HG03460 (cell line): ENCODE results near the gene VEGFB.

Experiments
- ATAC-seq: cut with Tn5 transposase; IDR thresholded peaks from one replicate; pipeline ENCODE4 v1.9.1; 2021; ENCODE audit not compliant: unreplicated experiment

The VEGFB gene, protein sequence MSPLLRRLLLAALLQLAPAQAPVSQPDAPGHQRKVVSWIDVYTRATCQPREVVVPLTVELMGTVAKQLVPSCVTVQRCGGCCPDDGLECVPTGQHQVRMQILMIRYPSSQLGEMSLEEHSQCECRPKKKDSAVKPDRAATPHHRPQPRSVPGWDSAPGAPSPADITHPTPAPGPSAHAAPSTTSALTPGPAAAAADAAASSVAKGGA

GRCh38 chr11:64233913-64234586, at the start of gene VEGFB:
VEGFB (plus strand) TSS chr11:64234584; CDS start chr11:64234834, 250 bp downstream.
- no peak for ATAC-seq

GRCh38 chr11:64185175-64185692, 49.1 kb upstream of the VEGFB start:
- ATAC-seq, result peak; percentile 22

- peak; percentile 79 for ATAC-seq
Observed at GRCh38 chr11:64185693-64186491, 48.5 kb upstream of the VEGFB start, which contains the start of gene STIP1. STIP1 (plus strand) TSS chr11:64186171; CDS start chr11:64186262, 91 bp downstream.

- ATAC-seq, result peak; percentile 0
Observed at GRCh38 chr11:64186492-64187165, 47.8 kb upstream of the VEGFB start.

GRCh38 chr11:64192434-64192833, 42.0 kb upstream of the VEGFB start:
- ATAC-seq, result no peak

DNA sequence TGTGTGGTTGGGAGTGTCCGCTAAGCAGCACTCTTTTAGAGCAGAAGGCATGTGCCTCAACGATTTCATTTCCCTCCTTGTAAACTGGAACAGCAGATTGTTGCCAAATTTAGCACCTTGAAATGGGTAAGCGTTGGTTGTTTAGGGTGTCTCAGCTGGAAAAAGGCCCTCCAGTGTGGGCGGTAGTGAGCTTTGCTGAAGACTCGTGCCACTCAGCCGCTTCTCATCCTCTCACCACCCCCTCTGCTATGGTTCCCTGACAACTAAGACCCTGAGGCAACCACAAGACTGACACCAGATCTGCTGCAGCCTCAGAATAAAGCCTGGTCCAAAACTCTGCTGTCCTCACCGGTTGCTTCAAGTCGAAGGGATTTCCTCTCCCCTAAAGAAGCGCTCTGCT, 37.8 kb upstream of the VEGFB start:
- no peak for ATAC-seq

DNA sequence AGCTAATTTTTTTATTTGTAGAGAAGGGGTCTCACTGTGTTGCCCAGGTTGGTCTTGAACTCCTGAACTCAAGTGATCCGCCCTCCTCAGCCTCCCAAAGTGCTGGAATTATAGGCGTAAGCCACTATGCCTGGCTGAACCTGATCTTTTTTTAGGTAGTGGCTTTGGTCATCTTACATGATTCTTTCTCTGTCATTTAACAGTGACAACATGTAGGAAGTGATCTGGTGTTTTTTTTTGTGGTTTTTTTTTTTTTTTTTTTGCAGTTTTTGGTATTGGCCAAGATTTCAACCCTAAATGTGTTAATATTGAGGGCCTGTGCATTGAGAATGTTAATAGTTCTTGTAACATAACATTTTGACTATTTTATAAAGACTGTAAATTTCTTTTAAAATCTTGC, 35.9 kb upstream of the VEGFB start:
- no peak for ATAC-seq

DNA sequence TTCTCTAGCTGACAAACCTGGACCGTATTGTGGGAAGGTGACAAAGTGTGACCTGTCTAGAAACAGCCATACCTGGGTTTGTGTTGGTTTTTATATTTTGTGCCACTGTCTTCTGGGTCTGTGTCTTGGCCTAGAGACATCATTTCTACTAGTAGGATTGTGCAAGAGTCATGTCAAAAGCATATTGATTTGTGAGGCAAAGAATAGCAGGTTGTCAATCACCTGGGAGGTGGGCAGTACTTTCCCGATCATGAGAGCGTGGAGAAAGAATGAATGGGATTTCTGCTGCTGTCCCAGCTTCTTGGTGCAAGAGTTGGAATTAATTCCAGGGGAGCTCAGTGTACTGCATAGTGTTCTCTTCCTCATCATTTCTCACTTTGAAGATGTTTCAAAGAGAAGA, 32.8 kb upstream of the VEGFB start:
- ATAC-seq, result no peak

- no peak for ATAC-seq
Observed at GRCh38 chr11:64202992-64203391, 31.4 kb upstream of the VEGFB start.

GRCh38 chr11:64203421-64204079, 30.8 kb upstream of the VEGFB start:
- no peak for ATAC-seq

DNA sequence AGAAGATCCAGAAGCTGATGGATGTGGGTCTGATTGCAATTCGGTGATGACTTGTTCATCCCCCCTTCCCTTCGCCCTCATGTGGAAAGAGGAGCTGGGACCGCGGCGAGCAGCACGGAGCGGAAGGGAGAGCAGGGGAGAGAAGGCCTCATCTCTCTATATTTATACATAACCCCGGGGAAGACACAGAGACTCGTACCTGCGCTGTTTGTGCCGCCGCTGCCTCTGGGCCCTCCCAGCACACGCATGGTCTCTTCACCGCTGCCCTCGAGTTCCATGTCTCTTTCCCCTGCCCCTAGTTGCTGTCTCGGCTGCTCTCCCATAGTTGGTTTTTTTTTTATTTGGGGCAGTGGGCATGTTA, 30.3 kb upstream of the VEGFB start:
- no peak for ATAC-seq

- no peak for ATAC-seq
Observed at GRCh38 chr11:64204464-64204989, 29.9 kb upstream of the VEGFB start.

DNA sequence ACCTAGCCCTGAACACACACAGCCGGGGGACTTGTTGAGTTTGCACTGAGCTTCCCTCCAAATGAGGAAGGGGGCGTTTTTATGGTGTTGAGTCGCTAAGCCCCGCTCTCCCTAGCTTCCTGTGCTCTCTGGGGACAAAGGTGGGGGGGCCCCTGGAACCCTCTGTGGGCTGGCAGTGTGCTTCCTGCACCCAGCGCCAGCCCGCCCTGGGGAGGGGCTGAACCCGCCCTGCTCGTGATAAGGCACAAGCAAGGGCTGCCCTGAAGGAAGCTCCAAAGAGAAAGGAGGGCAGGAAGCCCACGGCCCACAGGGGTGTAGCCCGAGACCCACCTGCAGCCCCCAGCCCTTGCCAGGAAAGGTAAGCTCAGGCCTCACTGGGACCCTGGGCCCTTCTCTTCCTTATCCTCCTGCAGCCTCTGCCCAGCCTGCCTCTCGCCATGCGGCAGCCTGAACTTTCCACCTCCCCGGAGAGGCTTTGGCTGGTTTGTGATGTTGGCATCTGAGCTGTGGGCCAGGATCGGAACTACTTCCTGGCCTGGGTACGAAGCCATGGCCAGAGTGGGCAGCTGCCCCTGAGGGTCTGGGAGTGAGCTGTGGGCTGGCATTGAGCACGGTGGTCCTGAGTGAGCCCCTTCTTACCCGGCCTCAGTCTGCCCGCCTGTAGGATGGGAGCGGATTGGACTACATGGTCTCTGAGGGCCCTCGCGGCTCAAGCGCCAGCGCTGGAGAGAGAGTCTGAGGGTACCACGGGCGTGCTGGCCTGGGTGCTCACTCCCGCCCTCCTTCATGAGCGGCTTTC, 27.7 kb upstream of the VEGFB start, which contains the start of gene FERMT3:
TSS of gene FERMT3 (plus strand) at position 265 of the 799 bp plus-strand sequence. CDS start 644 bp downstream, outside the sequence.
- peak; percentile 47 for ATAC-seq

GRCh38 chr11:64207256-64208085, 26.9 kb upstream of the VEGFB start:
- peak; percentile 58 for ATAC-seq

GRCh38 chr11:64208086-64208795, 26.1 kb upstream of the VEGFB start:
- ATAC-seq, result no peak

GRCh38 chr11:64208796-64209562, 25.4 kb upstream of the VEGFB start:
- no peak for ATAC-seq

GRCh38 chr11:64209563-64209843, 24.9 kb upstream of the VEGFB start:
- ATAC-seq, result no peak
